AG04449 (cell line): ENCODE measurements around the gene TRABD.

Source experiments
- CTCF ChIA-PET: fragments of 350-600 bp; formaldehyde crosslinking; extraction: SDS; loops from one replicate; lab custom pipeline; 2021; ENCODE audit warnings: antibody characterized with exemption; lab: Yijun Ruan, JAX
- POLR2A ChIA-PET: fragments of 400-600, 350-600 bp; formaldehyde crosslinking; extraction: SDS; loops from one replicate; lab custom pipeline; 2020; ENCODE audit warnings: antibody characterized with exemption, inconsistent platforms; lab: Yijun Ruan, JAX
- DNase-seq: peaks from one replicate; pipeline ENCODE4 v3.0.0-alpha.2; 2010; ENCODE audit warnings: low read depth, low spot score
- H3K4me3 ChIP-seq: 2 replicates; pipeline ENCODE4 v1.5.1; 2011; ENCODE audit warnings: low read depth, mild to moderate bottlenecking, control low read depth, low read length
- TF ChIP-seq, protein P1 (sequence below): IDR thresholded peaks from one replicate; pipeline ENCODE4 v1.5.1; 2011; ENCODE audit warnings: mild to moderate bottlenecking, moderate library complexity, low read length, control low read depth, inconsistent platforms; ENCODE audit not compliant: insufficient read depth; ENCODE audit errors: missing control alignments

The TRABD gene

DNA sequence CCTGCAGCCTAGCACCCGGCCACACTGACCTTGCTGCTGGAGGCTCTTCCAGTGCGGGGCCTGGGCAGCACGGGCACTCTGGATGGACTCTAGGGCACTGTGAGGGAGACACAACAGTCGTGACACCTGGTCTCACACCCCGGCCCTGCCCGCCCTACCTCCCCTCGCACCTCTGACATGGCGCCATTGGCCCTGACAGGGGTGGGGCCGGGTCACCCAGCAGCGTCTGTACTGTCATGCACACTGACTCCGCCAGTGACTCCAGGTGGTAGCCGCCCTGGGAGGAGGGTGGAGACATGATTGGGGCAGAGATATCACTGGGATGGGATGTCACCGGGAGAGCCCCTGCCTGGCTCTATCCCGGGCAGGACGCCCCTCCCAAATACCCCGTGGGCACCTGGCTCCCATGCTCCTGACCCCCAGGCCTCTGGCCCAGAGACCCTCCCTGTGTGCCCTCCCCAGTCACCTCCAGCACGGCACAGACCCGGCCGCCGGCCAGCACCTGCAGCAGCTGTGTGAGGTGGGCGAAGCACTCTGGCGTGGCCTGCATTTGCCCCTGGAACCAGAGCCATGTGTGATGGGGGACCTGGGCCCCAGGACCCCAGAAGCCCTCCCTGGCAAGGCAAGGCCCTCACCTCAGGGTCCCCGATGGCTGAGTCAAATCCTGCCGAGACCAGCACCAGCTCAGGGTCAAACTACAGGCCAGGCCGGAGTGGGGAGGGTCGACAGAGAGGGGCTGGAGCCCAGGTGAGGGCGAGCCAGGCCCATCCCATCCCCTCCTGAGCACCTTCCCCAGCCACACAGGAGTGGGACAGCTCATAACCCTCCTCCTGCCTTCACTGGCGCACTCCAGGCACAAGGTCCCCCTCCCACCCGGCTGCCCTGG is 62.7 kb downstream of the TRABD start:
- POLR2A ChIA-PET = no interaction called here
- TF ChIP-seq, protein P1, sequence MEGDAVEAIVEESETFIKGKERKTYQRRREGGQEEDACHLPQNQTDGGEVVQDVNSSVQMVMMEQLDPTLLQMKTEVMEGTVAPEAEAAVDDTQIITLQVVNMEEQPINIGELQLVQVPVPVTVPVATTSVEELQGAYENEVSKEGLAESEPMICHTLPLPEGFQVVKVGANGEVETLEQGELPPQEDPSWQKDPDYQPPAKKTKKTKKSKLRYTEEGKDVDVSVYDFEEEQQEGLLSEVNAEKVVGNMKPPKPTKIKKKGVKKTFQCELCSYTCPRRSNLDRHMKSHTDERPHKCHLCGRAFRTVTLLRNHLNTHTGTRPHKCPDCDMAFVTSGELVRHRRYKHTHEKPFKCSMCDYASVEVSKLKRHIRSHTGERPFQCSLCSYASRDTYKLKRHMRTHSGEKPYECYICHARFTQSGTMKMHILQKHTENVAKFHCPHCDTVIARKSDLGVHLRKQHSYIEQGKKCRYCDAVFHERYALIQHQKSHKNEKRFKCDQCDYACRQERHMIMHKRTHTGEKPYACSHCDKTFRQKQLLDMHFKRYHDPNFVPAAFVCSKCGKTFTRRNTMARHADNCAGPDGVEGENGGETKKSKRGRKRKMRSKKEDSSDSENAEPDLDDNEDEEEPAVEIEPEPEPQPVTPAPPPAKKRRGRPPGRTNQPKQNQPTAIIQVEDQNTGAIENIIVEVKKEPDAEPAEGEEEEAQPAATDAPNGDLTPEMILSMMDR = no peak
- DNase-seq = no peak
- CTCF ChIA-PET = interaction anchor here (0.7 to 7.5 kb wide), 3 partner anchors 12 to 93 kb away, joined by 3 to 92 read pairs (median 4); no protein-coding TSS in a partner anchor
- no peak overlapping the region for H3K4me3 ChIP-seq
